ENCODE measurements around the gene HBP1.

DNA sequence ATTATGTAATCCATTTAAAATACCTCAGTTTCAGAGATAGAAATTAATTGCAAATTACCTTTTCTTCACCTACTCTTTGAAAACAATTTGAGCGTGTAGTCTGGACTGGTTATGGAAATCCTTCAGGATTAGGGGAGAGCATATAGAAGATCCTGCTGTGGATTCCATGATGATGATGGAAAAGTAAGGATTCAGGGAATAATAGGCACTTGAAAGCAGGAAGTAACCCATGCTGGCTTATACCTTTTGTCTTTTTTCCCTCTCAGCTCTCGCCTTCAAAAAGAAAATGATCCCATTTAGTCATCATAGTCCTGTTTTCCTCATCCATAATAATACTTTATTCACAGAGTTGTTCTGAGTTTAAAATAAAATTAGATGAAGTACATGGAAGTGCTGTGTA, 4.4 kb downstream of the HBP1 start:
- TF ChIP-seq SMC3 (IDR thresholded peaks at IDR 0.05) = no peak
- TF ChIP-seq, protein P1, sequence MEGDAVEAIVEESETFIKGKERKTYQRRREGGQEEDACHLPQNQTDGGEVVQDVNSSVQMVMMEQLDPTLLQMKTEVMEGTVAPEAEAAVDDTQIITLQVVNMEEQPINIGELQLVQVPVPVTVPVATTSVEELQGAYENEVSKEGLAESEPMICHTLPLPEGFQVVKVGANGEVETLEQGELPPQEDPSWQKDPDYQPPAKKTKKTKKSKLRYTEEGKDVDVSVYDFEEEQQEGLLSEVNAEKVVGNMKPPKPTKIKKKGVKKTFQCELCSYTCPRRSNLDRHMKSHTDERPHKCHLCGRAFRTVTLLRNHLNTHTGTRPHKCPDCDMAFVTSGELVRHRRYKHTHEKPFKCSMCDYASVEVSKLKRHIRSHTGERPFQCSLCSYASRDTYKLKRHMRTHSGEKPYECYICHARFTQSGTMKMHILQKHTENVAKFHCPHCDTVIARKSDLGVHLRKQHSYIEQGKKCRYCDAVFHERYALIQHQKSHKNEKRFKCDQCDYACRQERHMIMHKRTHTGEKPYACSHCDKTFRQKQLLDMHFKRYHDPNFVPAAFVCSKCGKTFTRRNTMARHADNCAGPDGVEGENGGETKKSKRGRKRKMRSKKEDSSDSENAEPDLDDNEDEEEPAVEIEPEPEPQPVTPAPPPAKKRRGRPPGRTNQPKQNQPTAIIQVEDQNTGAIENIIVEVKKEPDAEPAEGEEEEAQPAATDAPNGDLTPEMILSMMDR (IDR thresholded peaks at IDR 0.05) = no peak
- TF ChIP-seq HDAC2 (IDR thresholded peaks at IDR 0.05) = no peak

Data from A549 (cell line).